GM12874 (cell line): ENCODE measurements around the gene ATP5PF.

Source experiments
- TF ChIP-seq, protein P1 (sequence below): IDR thresholded peaks from 2 replicates; pipeline ENCODE4 v1.5.1; 2011; ENCODE audit warnings: low read depth, mild to moderate bottlenecking, control low read depth, low read length, moderate library complexity; ENCODE audit not compliant: insufficient read depth

The ATP5PF gene

DNA sequence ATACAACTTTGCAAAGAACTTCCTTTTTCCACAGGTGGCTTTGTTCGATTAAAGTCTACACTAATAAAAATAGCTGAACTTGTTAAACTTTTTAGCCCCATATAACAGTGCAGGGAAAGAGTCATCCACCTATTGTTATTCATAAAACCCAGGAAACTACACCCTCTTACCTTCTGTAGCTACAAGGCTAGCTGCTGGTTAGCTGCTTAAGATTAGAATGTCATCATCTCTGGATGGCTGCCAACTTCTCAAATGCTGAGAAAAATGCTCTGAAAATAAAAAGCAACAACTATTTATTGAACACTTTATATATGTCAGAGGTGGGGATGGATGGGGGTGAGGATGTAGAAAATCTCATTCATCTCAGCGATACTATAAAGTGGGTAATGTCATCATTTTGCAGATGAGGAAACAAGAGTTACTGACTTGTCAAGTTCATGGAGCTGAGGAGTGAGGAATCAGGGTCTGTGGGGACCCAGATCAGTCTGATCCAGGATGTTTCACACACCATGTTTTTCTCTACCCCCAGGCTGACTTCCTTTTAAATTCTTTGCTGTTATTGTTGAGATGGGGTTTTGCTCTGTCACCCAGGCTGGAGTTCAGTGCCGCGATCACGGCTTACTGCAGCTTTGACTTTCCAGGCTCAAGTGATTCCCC, 17.1 kb downstream of the ATP5PF start:
- TF ChIP-seq, protein P1, sequence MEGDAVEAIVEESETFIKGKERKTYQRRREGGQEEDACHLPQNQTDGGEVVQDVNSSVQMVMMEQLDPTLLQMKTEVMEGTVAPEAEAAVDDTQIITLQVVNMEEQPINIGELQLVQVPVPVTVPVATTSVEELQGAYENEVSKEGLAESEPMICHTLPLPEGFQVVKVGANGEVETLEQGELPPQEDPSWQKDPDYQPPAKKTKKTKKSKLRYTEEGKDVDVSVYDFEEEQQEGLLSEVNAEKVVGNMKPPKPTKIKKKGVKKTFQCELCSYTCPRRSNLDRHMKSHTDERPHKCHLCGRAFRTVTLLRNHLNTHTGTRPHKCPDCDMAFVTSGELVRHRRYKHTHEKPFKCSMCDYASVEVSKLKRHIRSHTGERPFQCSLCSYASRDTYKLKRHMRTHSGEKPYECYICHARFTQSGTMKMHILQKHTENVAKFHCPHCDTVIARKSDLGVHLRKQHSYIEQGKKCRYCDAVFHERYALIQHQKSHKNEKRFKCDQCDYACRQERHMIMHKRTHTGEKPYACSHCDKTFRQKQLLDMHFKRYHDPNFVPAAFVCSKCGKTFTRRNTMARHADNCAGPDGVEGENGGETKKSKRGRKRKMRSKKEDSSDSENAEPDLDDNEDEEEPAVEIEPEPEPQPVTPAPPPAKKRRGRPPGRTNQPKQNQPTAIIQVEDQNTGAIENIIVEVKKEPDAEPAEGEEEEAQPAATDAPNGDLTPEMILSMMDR, result no peak

DNA sequence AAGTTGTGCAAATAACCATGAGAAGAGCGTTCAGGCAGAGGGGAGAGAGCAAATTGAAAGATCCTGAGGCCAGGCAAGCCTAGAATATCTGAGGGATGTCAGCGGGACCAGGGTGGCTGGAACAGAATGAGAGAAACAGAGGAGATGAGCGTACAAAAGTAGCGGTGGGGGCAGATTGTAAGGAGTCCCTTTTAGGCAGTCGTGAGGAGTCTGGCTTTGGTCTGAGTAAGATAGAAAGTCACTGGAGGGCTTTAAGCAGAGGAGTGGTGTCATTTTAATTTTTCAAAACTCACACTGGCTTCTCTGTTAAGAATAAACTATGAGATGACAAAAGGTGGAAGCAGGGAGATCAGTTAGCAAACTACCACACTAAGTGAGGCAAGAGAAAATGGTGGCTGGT, 24.2 kb downstream of the ATP5PF start:
- TF ChIP-seq, protein P1, result no peak

DNA sequence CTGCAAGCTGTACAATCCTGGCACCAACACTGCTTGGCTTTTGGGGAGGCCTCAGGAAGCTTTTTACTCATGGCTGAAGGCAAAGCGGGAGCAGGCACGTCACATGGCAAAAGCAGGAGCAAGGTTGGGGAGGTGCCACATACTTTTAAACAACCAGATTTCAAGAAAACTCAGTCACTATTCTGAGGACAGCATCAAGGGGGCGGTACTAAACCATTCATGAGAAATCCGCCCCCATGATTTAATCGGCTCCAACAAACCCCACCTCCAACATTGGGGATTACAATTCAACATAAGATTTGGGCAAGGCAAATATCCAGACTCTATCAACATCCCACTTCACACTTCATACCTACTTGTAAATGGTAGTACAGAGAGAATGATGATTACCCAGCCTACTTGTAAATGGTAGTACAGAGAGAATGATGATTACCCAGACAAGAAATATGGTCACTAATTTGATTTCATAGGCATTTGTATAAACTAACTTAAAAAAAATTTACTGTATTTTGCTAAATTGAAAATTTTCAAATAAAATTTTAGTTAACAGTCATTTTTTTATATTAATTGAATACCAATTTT, 24.9 kb downstream of the ATP5PF start:
- TF ChIP-seq, protein P1, result no peak

DNA sequence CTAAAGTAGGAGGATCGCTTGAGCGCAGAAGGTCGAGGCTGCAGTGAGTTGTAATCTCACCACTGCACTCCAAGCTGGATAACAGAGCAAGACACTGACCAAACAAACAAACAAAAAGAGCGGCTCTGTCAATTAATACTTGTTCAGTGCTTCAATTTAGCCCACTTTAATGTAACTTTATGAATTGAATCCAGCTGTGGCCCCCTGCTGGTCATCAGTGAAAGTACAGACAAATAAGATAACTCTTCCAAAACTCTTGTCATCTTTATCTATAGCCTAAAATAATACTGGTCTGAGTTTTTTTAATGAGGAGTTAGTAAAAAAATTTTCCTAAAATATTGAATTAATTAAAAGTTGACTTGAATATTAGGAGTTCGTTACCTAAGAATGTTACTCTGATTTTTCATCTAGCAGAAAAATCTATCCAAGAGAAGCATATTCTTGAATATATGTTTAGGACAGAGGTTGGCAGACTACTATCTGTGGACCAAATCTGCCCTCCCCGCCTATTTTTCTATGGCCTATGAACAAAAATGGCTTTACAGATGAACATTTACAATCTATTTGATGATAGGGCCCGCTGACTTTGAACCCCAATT, 26.1 kb downstream of the ATP5PF start:
- TF ChIP-seq, protein P1, result peak; percentile 57

DNA sequence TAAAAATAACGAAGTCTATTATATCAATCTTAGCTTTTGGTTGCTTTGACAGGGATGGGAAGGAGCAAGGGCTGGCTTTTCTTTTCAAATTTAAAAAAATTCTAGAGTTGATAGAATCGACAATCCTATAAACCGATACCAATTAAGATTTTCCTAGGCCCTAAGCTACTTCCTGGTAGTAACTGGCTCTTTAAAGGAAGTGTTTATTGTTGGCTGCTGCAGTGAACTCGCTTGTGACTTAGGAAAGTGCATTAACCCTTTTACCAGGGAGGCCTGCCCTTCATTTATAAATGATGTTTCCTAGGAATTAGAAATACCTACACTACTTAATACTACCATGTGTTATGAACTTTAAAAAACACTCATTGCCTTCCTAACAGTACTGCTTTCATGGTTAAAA, 33.2 kb downstream of the ATP5PF start:
- TF ChIP-seq, protein P1, result no peak

DNA sequence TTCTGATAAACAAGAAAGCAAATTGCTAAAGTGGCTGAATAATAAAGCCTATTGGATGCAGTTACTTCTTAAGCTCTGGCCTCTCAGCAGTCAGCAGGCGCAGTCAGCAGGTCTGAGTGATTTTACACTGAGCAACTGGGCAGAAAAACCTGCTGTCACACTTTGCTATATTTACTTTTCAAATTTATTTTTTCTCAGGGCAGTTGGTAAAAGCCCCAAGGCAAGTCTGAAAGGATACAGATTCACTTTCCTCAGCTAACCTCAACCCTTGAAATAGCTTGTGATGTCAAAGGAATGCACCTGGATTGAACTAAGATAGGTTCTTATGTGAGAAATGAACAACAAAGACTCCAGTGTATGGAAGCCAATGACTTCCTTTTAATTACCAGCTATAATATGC, 34.0 kb downstream of the ATP5PF start:
- TF ChIP-seq, protein P1, result no peak

DNA sequence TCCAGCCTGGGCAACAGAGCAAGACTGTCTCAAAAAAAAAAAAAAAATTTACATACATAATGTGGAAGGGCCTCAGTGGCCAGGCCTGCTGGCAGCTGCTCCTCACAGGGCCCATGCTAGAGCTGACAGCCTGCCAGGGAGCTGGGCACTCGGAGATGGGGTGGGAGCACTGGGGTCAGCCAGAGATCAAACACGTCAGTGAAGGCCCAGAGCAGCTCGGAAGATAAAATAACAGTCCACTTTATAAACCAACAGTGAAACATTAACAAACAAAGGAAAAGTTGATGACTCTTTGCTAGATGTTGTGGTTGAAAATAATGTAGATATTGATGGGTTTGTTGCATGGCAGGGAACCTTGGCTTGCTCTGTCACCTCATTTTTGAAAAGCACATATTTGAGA, 42.7 kb downstream of the ATP5PF start:
- TF ChIP-seq, protein P1, result no peak
